DND-41 (cell line): ENCODE results near the gene ZSCAN1.

ENCODE experiments used
- ATAC-seq: fragments of 200-7000 bp; cut with Tn5 transposase; 3 replicates; pipeline ENCODE4 v1.9.1; 2021; ENCODE audit warnings: low read depth; ENCODE audit not compliant: insufficient read depth
- DNase-seq: peaks from one replicate; pipeline ENCODE4 v3.0.0-alpha.2; 2020
- H2AFZ ChIP-seq: 2 replicates; pipeline ENCODE4 v1.6.0; 2012; ENCODE audit warnings: low read depth, low read length
- H3K27ac ChIP-seq: 2 replicates; pipeline ENCODE4 v1.5.1; 2012; ENCODE audit warnings: low read length, inconsistent platforms
- H3K27me3 ChIP-seq: fragments of 200-600 bp; sonication (generic); 2 replicates; pipeline ENCODE4 v1.6.0; 2012; ENCODE audit warnings: low read length, mild to moderate bottlenecking, inconsistent platforms; ENCODE audit not compliant: insufficient read depth, poor library complexity
- H3K36me3 ChIP-seq: 2 replicates; pipeline ENCODE4 v1.5.1; 2012; ENCODE audit warnings: low read length, inconsistent platforms; ENCODE audit not compliant: insufficient read depth
- H3K4me1 ChIP-seq: 2 replicates; pipeline ENCODE4 v1.5.1; 2012; ENCODE audit warnings: mild to moderate bottlenecking, low read length; ENCODE audit not compliant: insufficient read depth
- H3K4me2 ChIP-seq: 2 replicates; pipeline ENCODE4 v1.6.0; 2012; ENCODE audit warnings: mild to moderate bottlenecking, moderate library complexity, low read length, inconsistent platforms; ENCODE audit not compliant: insufficient read depth
- H3K4me3 ChIP-seq, 2 experiments: fragments of 200-600 bp in 1 of 2; shearing (Covaris generic) in 1 of 2; 2 replicates each; pipeline ENCODE4 v1.5.1; 2012 to 2016; ENCODE audit warnings: inconsistent platforms in 2 of 2, low read length in 2 of 2, mild to moderate bottlenecking in 2 of 2, low read depth in 1 of 2, moderate library complexity in 1 of 2
- H3K79me2 ChIP-seq: 2 replicates; pipeline ENCODE4 v1.6.0; 2012; ENCODE audit warnings: low read length, inconsistent platforms; ENCODE audit not compliant: insufficient read depth
- H3K9ac ChIP-seq: 2 replicates; pipeline ENCODE4 v1.6.0; 2012; ENCODE audit warnings: low read depth, mild to moderate bottlenecking, inconsistent platforms, low read length, moderate library complexity
- H3K9me3 ChIP-seq: 2 replicates; pipeline ENCODE4 v1.5.1; 2012; ENCODE audit warnings: low read length, moderate library complexity, mild to moderate bottlenecking, inconsistent platforms; ENCODE audit not compliant: insufficient read depth, severe bottlenecking
- H4K20me1 ChIP-seq: 2 replicates; pipeline ENCODE4 v1.6.0; 2012; ENCODE audit warnings: low read length; ENCODE audit not compliant: insufficient read depth
- CTCF ChIP-seq: IDR thresholded peaks from 2 replicates; pipeline ENCODE4 v1.5.1; 2012; ENCODE audit warnings: borderline replicate concordance, low read length, moderate library complexity, mild to moderate bottlenecking; ENCODE audit not compliant: poor library complexity, severe bottlenecking; ENCODE audit errors: extremely low read depth
- EZH2 ChIP-seq: IDR thresholded peaks from 3 replicates; pipeline ENCODE4 v1.6.1; 2012; ENCODE audit warnings: borderline replicate concordance, low read depth, mild to moderate bottlenecking, moderate library complexity, low read length, inconsistent platforms; ENCODE audit not compliant: severe bottlenecking

The ZSCAN1 gene

GRCh38 chr19:58091251-58091995 is 57.6 kb downstream of the ZSCAN1 start:
- no peak for DNase-seq
- Histone ChIP-seq H3K27me3 (no peaks in the 10 kb centered on the region), H3K9ac (no peak overlapping the region), H3K4me2 (no peak overlapping the region), H3K4me1 (0 out of 2 replicates have a peak, but pooled peaks cover 3% of the 10 kb centered on the region), H2AFZ (no peak overlapping the region), H3K79me2 (peaks cover 15% of the 10 kb centered on the region), H3K9me3 (peaks cover 12% of the 10 kb centered on the region), H3K27ac (no peak overlapping the region), H4K20me1 (no peaks in the 10 kb centered on the region), H3K36me3 (peaks cover 41% of the 10 kb centered on the region), H3K4me3 (no peak overlapping the region)
- ATAC-seq = no peak
- TF ChIP-seq CTCF (no peak), EZH2 (no peak)

- no peak for DNase-seq
- no peak overlapping the region for H3K4me2 ChIP-seq
- no peak overlapping the region for H2AFZ ChIP-seq
- ATAC-seq = no peak
- TF ChIP-seq CTCF (no peak), EZH2 (no peak)
- H3K36me3 ChIP-seq = peaks cover 32% of the 10 kb centered on the region
- no peak overlapping the region for H3K4me3 ChIP-seq
- H3K79me2 ChIP-seq = peaks cover 30% of the 10 kb centered on the region
- no peak overlapping the region for H3K9ac ChIP-seq
- no peaks in the 10 kb centered on the region for H4K20me1 ChIP-seq
- peaks cover 12% of the 10 kb centered on the region for H3K9me3 ChIP-seq
- no peak overlapping the region for H3K27ac ChIP-seq
- no peaks in the 10 kb centered on the region for H3K27me3 ChIP-seq
- H3K4me1 ChIP-seq = peaks cover 14% of the 10 kb centered on the region
Measured at GRCh38 chr19:58093071-58093470, 59.2 kb downstream of the ZSCAN1 start.

- Histone ChIP-seq H3K27ac (no peak overlapping the region), H3K27me3 (no peaks in the 10 kb centered on the region), H3K4me3 (no peak overlapping the region), H2AFZ (no peak overlapping the region), H4K20me1 (no peaks in the 10 kb centered on the region), H3K36me3 (peaks cover 16% of the 10 kb centered on the region), H3K9me3 (peaks cover 4% of the 10 kb centered on the region), H3K9ac (no peak overlapping the region), H3K4me2 (no peak overlapping the region), H3K4me1 (peaks cover 21% of the 10 kb centered on the region), H3K79me2 (peaks cover 30% of the 10 kb centered on the region)
- ATAC-seq (no peak), DNase-seq (no peak)
- no peak for TF ChIP-seq EZH2
- no peak for TF ChIP-seq CTCF
Measured at GRCh38 chr19:58095328-58095727, 61.5 kb downstream of the ZSCAN1 start.
